Peyer's patch (tissue), 4 donors: ENCODE measurements around the gene FAM117B.

Experiments used
- CTCF ChIP-seq, 6 experiments: fragments of 450-650 bp in 4 of 6; fragments of 200-600 bp in 2 of 6; sonication (generic) in 1 of 6; IDR thresholded peaks; one replicate each; pipeline ENCODE4 v1.5.1; 2017 to 2019; ENCODE audit warnings: antibody characterized with exemption in 6 of 6, mild to moderate bottlenecking in 3 of 6, moderate library complexity in 1 of 6
- POLR2A ChIP-seq, 2 donors: fragments of 450-650 bp; IDR thresholded peaks; one replicate each; pipeline ENCODE4 v1.5.1; 2017; ENCODE audit warnings: antibody characterized with exemption in 2 of 2, mild to moderate bottlenecking in 2 of 2, moderate library complexity in 2 of 2

GRCh38 chr2:202592566-202592965 is 42.2 kb upstream of the FAM117B start:
- TF ChIP-seq CTCF (IDR thresholded peaks at IDR 0.05): no peak
- TF ChIP-seq POLR2A (IDR thresholded peaks at IDR 0.05): no peak
